ENCODE results near the gene GKN1. TPM values are rescaled to one million over a fixed set of nuclear protein-coding genes. Genes with fewer than 3 reads are reported as not detected.
A peak's percentile ranks its signal among the peaks of the same experiment; 100 is the strongest.

Gene GKN1, protein sequence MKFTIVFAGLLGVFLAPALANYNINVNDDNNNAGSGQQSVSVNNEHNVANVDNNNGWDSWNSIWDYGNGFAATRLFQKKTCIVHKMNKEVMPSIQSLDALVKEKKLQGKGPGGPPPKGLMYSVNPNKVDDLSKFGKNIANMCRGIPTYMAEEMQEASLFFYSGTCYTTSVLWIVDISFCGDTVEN
- total RNA-seq: not detected in 2 replicates
- long read RNA-seq: 0 reads

DNA sequence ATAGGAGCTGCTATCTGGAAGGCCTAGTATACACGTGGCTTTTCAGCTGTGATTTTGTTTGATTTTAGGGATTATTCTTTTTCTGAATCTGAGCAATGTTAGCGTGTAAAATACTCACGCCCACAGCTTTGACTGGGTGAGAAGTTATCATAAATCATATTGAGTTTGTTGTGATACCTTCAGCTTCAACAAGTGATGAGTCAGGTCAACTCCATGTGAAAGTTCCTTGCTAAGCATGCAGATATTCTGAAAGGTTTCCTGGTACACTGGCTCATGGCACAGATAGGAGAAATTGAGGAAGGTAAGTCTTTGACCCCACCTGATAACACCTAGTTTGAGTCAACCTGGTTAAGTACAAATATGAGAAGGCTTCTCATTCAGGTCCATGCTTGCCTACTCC, at the start of gene GKN1:
TSS of gene GKN1 (plus strand) at position 386 of the 400 bp plus-strand sequence. CDS start 42 bp downstream, outside the sequence.
- TF ChIP-seq, protein P1, sequence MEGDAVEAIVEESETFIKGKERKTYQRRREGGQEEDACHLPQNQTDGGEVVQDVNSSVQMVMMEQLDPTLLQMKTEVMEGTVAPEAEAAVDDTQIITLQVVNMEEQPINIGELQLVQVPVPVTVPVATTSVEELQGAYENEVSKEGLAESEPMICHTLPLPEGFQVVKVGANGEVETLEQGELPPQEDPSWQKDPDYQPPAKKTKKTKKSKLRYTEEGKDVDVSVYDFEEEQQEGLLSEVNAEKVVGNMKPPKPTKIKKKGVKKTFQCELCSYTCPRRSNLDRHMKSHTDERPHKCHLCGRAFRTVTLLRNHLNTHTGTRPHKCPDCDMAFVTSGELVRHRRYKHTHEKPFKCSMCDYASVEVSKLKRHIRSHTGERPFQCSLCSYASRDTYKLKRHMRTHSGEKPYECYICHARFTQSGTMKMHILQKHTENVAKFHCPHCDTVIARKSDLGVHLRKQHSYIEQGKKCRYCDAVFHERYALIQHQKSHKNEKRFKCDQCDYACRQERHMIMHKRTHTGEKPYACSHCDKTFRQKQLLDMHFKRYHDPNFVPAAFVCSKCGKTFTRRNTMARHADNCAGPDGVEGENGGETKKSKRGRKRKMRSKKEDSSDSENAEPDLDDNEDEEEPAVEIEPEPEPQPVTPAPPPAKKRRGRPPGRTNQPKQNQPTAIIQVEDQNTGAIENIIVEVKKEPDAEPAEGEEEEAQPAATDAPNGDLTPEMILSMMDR (IDR thresholded peaks at IDR 0.05; ENCODE audit: unreplicated experiment): no peak
- H3K36me3 Mint-ChIP-seq (ENCODE audit: insufficient read depth): no peaks in the 10 kb centered on the region
- H3K27me3 Mint-ChIP-seq: peaks cover 6% of the 10 kb centered on the region
- DNase-seq (ENCODE audit: low spot score, unreplicated experiment): no peak
- H3K4me1 Mint-ChIP-seq (ENCODE audit: low read depth): peaks cover 4% of the 10 kb centered on the region
- H3K4me3 Mint-ChIP-seq (ENCODE audit: low read depth): no peak within 1 kb of the TSS
- no peak within 1 kb of the TSS for H3K27ac Mint-ChIP-seq
- no peaks in the 10 kb centered on the region for H3K9me3 Mint-ChIP-seq (ENCODE audit: low read depth)

DNA sequence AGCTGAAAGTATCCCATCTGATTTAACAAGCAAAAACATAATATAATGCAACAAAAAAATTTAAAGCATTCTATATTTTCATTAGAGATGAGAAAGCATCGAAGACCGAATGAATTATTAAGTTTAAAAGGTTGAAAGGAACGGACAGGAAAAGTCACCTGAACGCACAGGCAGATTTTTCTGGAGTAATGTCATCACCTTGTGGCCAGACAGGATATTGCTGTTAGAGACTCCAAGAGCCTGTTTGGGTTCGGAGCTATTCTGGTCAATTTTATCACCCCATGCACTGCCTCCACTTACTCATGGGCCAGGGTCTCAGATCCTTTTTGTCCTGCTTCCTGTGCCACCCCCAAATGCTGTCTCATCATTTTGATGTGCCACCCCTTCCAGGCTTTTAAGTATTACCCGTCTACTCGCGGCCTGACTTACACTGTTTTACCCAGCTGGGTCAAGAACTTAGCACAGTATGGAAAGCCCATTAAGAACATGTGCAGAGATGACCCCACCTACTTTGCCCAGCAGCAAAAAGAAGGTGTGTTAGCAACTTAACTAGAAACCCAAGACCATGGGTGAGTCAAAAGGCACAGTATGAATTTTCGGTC, 49.0 kb upstream of the GKN1 start:
- peaks cover 24% of the 10 kb centered on the region for H3K27me3 Mint-ChIP-seq
- peaks cover 11% of the 10 kb centered on the region for H3K4me1 Mint-ChIP-seq (ENCODE audit: low read depth)
- DNase-seq (ENCODE audit: low spot score, unreplicated experiment): peak; percentile 32
- TF ChIP-seq, protein P1 (IDR thresholded peaks at IDR 0.05; ENCODE audit: unreplicated experiment): peak; percentile 84
- H3K27ac Mint-ChIP-seq: no peak overlapping the region
- H3K4me3 Mint-ChIP-seq (ENCODE audit: low read depth): no peak overlapping the region
- no peaks in the 10 kb centered on the region for H3K9me3 Mint-ChIP-seq (ENCODE audit: low read depth)
- no peaks in the 10 kb centered on the region for H3K36me3 Mint-ChIP-seq (ENCODE audit: insufficient read depth)

DNA sequence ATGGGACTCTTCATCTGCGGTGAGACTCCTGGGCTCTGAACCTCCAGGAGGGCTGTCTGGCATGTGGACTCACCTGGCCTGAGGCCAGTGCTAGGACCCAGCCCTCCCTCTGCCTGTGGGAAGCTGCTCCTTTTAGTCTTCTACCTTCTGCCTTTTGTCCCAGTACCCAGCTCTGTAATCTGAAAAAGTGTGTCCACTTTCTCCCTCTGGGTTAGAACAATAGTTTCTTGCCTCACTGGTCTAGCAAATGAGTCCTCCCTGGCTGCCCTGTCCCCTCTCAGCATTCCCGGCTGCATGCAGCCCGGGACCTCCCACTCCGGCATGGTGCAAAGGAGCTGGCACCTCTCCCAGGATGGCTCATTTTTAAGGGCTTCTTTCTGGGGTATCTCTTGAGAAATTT, 47.6 kb upstream of the GKN1 start:
- Mint-ChIP-seq H3K9me3 (ENCODE audit: low read depth) (no peaks in the 10 kb centered on the region), H3K27ac (no peak overlapping the region), H3K4me3 (ENCODE audit: low read depth) (no peak overlapping the region), H3K27me3 (peaks cover 28% of the 10 kb centered on the region), H3K4me1 (ENCODE audit: low read depth) (peaks cover 1% of the 10 kb centered on the region), H3K36me3 (ENCODE audit: insufficient read depth) (no peaks in the 10 kb centered on the region)
- no peak for DNase-seq (ENCODE audit: low spot score, unreplicated experiment)
- TF ChIP-seq, protein P1 (IDR thresholded peaks at IDR 0.05; ENCODE audit: unreplicated experiment): no peak

DNA sequence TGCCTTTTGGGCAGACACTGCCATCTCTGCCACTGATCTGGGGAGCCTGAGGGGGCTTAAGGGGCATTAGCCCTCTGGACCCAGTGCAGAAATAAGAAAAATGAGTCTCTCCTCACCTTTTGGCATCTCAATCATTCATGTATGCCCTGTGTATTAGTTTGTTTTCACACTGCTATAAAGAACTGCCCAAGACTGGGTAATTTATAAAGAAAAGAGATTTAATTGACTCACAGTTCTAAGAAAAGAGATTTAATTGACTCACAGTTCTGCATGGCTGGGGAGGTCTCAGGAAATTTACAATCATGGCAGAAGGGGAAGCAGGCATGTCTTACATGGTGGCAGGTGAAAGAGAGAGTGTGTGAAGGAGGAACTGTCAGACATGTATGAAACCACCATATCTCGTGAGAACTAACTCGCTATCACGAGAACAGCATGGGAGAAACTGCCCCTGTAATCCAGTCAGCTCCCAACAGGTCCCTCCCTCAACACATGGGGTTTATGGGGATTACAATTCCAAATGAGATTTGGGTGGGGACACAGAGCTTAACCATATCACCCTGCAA, 43.2 kb upstream of the GKN1 start:
- no peaks in the 10 kb centered on the region for H3K36me3 Mint-ChIP-seq (ENCODE audit: insufficient read depth)
- peaks cover 26% of the 10 kb centered on the region for H3K27me3 Mint-ChIP-seq
- DNase-seq (ENCODE audit: low spot score, unreplicated experiment): no peak
- H3K4me3 Mint-ChIP-seq (ENCODE audit: low read depth): no peak overlapping the region
- TF ChIP-seq, protein P1 (IDR thresholded peaks at IDR 0.05; ENCODE audit: unreplicated experiment): no peak
- H3K4me1 Mint-ChIP-seq (ENCODE audit: low read depth): no peaks in the 10 kb centered on the region
- no peaks in the 10 kb centered on the region for H3K9me3 Mint-ChIP-seq (ENCODE audit: low read depth)
- no peak overlapping the region for H3K27ac Mint-ChIP-seq

DNA sequence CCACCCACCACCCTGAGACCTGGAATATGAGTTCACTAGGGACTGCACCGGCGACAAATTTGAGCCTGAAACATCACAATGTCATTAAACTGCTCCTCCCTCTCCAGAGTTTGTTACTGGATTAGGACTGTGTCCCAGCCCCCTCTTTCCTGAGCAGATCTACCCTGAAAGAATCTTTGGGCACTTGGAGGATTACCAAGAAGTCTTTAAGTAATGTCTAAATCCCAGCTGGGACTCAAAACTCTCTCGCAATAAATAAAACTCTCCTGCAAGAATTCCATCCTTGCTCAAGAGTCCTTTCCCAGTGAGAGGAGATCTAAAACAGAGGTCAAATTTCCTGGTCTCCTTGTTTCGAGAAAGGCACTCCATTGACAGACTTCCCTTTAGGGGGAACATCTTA, 42.6 kb upstream of the GKN1 start:
- Mint-ChIP-seq H3K27me3 (peaks cover 20% of the 10 kb centered on the region), H3K4me3 (ENCODE audit: low read depth) (no peak overlapping the region), H3K27ac (no peak overlapping the region), H3K36me3 (ENCODE audit: insufficient read depth) (no peaks in the 10 kb centered on the region), H3K4me1 (ENCODE audit: low read depth) (no peaks in the 10 kb centered on the region), H3K9me3 (ENCODE audit: low read depth) (no peaks in the 10 kb centered on the region)
- DNase-seq (ENCODE audit: low spot score, unreplicated experiment): no peak
- TF ChIP-seq, protein P1 (IDR thresholded peaks at IDR 0.05; ENCODE audit: unreplicated experiment): no peak

Measured in progenitor cell of endocrine pancreas (in vitro differentiated cells).